Endothelial cell of umbilical vein (primary cell): ENCODE data around the gene DTX2. TPM values are rescaled to one million over a fixed set of nuclear protein-coding genes. Genes with fewer than 3 reads are reported as not detected.

ENCODE experiments used
- BruUV-seq: library from RNA; stranded (reverse); fragments of 400-500 nt; replicated peaks from 2 replicates; lab custom pipeline; 2021; lab: Mats Ljungman, UMichigan
- CTCF ChIA-PET: fragments of 300-600, 350-600 bp; sonication (Branson Sonifier 250); formaldehyde crosslinking; loops from one replicate; lab custom pipeline; 2021; ENCODE audit warnings: antibody characterized with exemption, inconsistent platforms; lab: Charles Lee
- POLR2A ChIA-PET: fragments of 300-600, 350-600 bp; sonication (Branson Sonifier 250); formaldehyde crosslinking; loops from one replicate; lab custom pipeline; 2021; ENCODE audit warnings: antibody characterized with exemption, inconsistent platforms; lab: Charles Lee
- DNase-seq: peaks from one replicate; pipeline ENCODE4 v3.0.0-alpha.2; 2011; ENCODE audit warnings: low read depth, low spot score
- FAIRE-seq: peaks from 2 replicates; lab custom pipeline; 2011; peaks lifted over from hg19 to GRCh38; lab: Jason Lieb, UNC
- H2AFZ ChIP-seq: 2 replicates; pipeline ENCODE4 v1.6.0; 2012; ENCODE audit warnings: low read depth, low read length, control low read depth, inconsistent platforms
- H3K27ac ChIP-seq: 2 replicates; pipeline ENCODE4 v1.5.1; 2011; ENCODE audit warnings: low read depth, mild to moderate bottlenecking, control low read depth, low read length, moderate library complexity; ENCODE audit not compliant: insufficient read depth
- H3K27me3 ChIP-seq, 2 experiments: 2 replicates each; pipeline versions ENCODE4 v1.6.0 to v1.6.1; 2011; ENCODE audit warnings: low read length in 2 of 2, mixed read lengths in 1 of 2; ENCODE audit not compliant: control insufficient read depth in 2 of 2, insufficient read depth in 2 of 2
- H3K36me3 ChIP-seq, 2 experiments: 2 replicates in 1 of 2; 3 replicates in 1 of 2; pipeline ENCODE4 v1.5.1; 2011; ENCODE audit warnings: low read length in 2 of 2, mild to moderate bottlenecking in 1 of 2, moderate library complexity in 1 of 2; ENCODE audit not compliant: control insufficient read depth in 2 of 2, insufficient read depth in 2 of 2; ENCODE audit errors: extremely low read depth in 1 of 2
- H3K4me1 ChIP-seq: 3 replicates; pipeline ENCODE4 v1.5.1; 2011; ENCODE audit warnings: mild to moderate bottlenecking, low read length; ENCODE audit not compliant: control insufficient read depth, insufficient read depth; ENCODE audit errors: extremely low read depth
- H3K4me2 ChIP-seq: 2 replicates; pipeline ENCODE4 v1.6.1; 2011; ENCODE audit warnings: low read length, control low read depth, mixed read lengths; ENCODE audit not compliant: insufficient read depth
- H3K4me3 ChIP-seq, 3 experiments: fragments of 200-600 bp in 1 of 3; sonication (generic), shearing (Covaris generic) in 1 of 3; replicated peaks in 1 of 3; 2 replicates each; pipeline ENCODE4 v1.5.1; 2011 to 2016; ENCODE audit warnings: control low read depth in 3 of 3, low read length in 3 of 3, mild to moderate bottlenecking in 2 of 3, inconsistent platforms in 1 of 3, low read depth in 1 of 3, moderate library complexity in 1 of 3; ENCODE audit not compliant: insufficient read depth in 1 of 3
- H3K79me2 ChIP-seq: 2 replicates; pipeline ENCODE4 v1.6.0; 2012; ENCODE audit warnings: low read length, inconsistent platforms; ENCODE audit not compliant: control insufficient read depth, insufficient read depth
- H3K9ac ChIP-seq: replicated peaks from 2 replicates; pipeline ENCODE3; 2011; ENCODE audit warnings: low read length, control low read depth; ENCODE audit not compliant: insufficient read depth; ENCODE audit errors: extremely low read depth
- H3K9me1 ChIP-seq: replicated peaks from 3 replicates; pipeline ENCODE4 v1.6.0; 2011; ENCODE audit warnings: mild to moderate bottlenecking, low read length; ENCODE audit not compliant: control insufficient read depth, insufficient read depth; ENCODE audit errors: extremely low read depth
- H3K9me3 ChIP-seq: replicated peaks from 2 replicates; pipeline ENCODE4 v1.5.1; 2012; ENCODE audit warnings: low read length, inconsistent platforms; ENCODE audit not compliant: control insufficient read depth, insufficient read depth
- H4K20me1 ChIP-seq: replicated peaks from 2 replicates; pipeline ENCODE3; 2011; ENCODE audit warnings: mild to moderate bottlenecking, low read length; ENCODE audit not compliant: control insufficient read depth, insufficient read depth; ENCODE audit errors: extremely low read depth
- CTCF ChIP-seq, 2 donors: IDR thresholded peaks; 1 replicate in 1 of 2; 2 replicates in 1 of 2; pipeline ENCODE4 v1.5.1; 2011; ENCODE audit warnings: low read length in 2 of 2, mild to moderate bottlenecking in 2 of 2, moderate library complexity in 2 of 2, control low read depth in 1 of 2, inconsistent platforms in 1 of 2, low read depth in 1 of 2; ENCODE audit not compliant: insufficient read depth in 1 of 2; ENCODE audit errors: extremely low read depth in 1 of 2
- EZH2 ChIP-seq: IDR thresholded peaks from 2 replicates; pipeline ENCODE4 v1.6.1; 2012; ENCODE audit warnings: borderline replicate concordance, low read depth, mild to moderate bottlenecking, moderate library complexity, low read length, inconsistent platforms; ENCODE audit not compliant: severe bottlenecking
- FOS ChIP-seq: IDR thresholded peaks from 2 replicates; pipeline ENCODE4 v1.6.1; 2011; ENCODE audit warnings: mild to moderate bottlenecking, low read length, moderate library complexity, borderline replicate concordance; ENCODE audit not compliant: insufficient read depth
- GATA2 ChIP-seq: IDR thresholded peaks from 2 replicates; pipeline ENCODE4 v1.7.0; 2011; ENCODE audit warnings: low read depth, mild to moderate bottlenecking, moderate library complexity, mixed read lengths, low read length; ENCODE audit not compliant: insufficient read length, insufficient read depth
- JUN ChIP-seq: IDR thresholded peaks from 2 replicates; pipeline ENCODE4 v1.6.1; 2011; ENCODE audit warnings: borderline replicate concordance, low read depth; ENCODE audit not compliant: insufficient read length, insufficient read depth
- MAX ChIP-seq: IDR thresholded peaks from 2 replicates; pipeline ENCODE4 v1.6.1; 2011; ENCODE audit not compliant: insufficient read depth, insufficient read length
- MYC ChIP-seq: IDR thresholded peaks from one replicate; pipeline ENCODE4 v1.6.1; 2011; ENCODE audit warnings: mild to moderate bottlenecking, low read depth, low read length
- POLR2A ChIP-seq: IDR thresholded peaks from 2 replicates; pipeline ENCODE4 v1.6.1; 2012; ENCODE audit warnings: low read depth, mild to moderate bottlenecking, control low read depth, low read length
- POLR2AphosphoS5 ChIP-seq: IDR thresholded peaks from 2 replicates; pipeline ENCODE4 v1.6.1; 2012; ENCODE audit warnings: low read depth, mild to moderate bottlenecking, control low read depth, low read length, moderate library complexity; ENCODE audit not compliant: insufficient read depth
- dilution Hi-C: fragments of 300-500 bp; cut with MboI; formaldehyde crosslinking; loops from one replicate; pipeline ENCODE4 v1.15.0; 2019; ENCODE audit warnings: low sequenced_read_pairs; ENCODE audit not compliant: extremely low pct_ligation_motif_present
- intact Hi-C: fragments of 100-400 bp; cut with micrococcal nuclease; formaldehyde crosslinking; loops from one replicate; pipeline ENCODE4 v1.10.0; 2022
- polyA plus RNA-seq, 4 experiments: library from polyadenylated mRNA; depleted of rRNA in 3 of 4; stranded (reverse) in 3 of 4; unstranded in 1 of 4; fragments of >200 nt; gene quantifications; 2 replicates each; pipeline versions ENCODE4 v1.2.1 to v1.2.3, GENCODE V29; 2011 to 2012; ENCODE audit warnings: missing spikeins in 1 of 4
- total RNA-seq: library from RNA; stranded (reverse); gene quantifications from 2 replicates; pipeline ENCODE4 v1.2.3, GENCODE V29; 2021

The DTX2 gene
- total and polyA plus RNA-seq, 2 donors (not counting 3 experiments of a cell fraction or from before 2014, with no cell fraction given) = 8.5 to 17.1 TPM

DNA sequence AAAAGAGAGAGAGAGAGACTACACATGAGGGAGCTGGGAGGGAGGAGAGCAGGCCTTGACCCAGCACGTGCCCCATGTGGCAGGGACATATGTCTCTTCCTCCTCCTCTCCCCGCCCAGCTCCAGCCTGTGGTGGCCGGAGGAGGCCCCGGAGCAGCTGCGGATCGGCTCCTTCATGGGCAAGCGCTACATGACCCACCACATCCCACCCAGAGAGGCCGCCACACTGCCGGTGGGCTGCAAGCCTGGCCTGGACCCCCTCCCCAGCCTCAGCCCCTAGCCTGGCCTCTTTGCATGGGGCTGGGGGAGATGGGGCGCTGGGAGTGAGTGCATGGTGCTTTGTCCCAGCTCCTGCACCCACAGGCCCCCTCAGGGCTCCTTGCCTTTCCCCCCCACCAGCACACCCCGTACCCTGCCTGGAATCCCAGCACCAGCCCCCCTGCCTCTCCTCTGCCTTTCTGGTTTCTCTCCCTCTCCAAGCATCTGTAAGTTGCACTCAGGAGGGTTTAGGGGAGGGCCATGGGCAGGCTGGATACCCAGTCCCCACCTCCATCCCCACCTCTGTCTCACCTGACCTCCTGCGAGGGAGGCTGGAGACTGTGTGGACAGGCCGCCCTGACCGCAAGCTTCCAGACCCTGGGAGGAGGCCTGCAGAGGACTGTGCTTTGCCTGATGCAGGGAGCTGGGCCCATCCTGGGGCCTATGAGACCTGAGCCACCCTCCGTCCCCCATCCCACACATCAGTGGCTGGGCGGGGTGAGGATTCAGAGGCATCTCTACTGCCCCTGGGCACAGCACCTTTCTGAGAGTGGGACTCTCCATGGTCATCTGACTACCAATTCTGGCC lies 53.6 kb downstream of the DTX2 start:
- intact Hi-C loops = loop anchor here (5.0 kb wide), 1 partner anchor 817 kb away; no protein-coding TSS in a partner anchor

More for the DNA sequence above, 53.6 kb downstream of the DTX2 start:
- Histone ChIP-seq H3K36me3 (no peaks in the 10 kb centered on the region), H3K9ac (no peak overlapping the region), H3K4me1 (peaks cover 2% of the 10 kb centered on the region), H4K20me1 (no peaks in the 10 kb centered on the region), H3K4me2 (no peak overlapping the region), H3K9me1 (no peaks in the 10 kb centered on the region), H3K4me3 (no peak overlapping the region), H3K27me3 (no peaks in the 10 kb centered on the region), H3K79me2 (no peaks in the 10 kb centered on the region), H2AFZ (no peak overlapping the region), H3K9me3 (no peaks in the 10 kb centered on the region), H3K27ac (no peak overlapping the region)
- CTCF ChIA-PET = interaction anchor here (1.1 kb wide), 1 partner anchor 597 kb away, joined by 3 read pairs; no protein-coding TSS in a partner anchor
- DNase-seq = no peak
- FAIRE-seq = no peak
- TF ChIP-seq JUN (no peak), POLR2AphosphoS5 (no peak), EZH2 (no peak), FOS (no peak), MYC (no peak), POLR2A (no peak), CTCF (IDR thresholded peaks at IDR 0.05; ENCODE audit: extremely low read depth in 1 of 2, insufficient read depth in 1 of 2, low read depth in 1 of 2, low read length in 2 of 2) (no peak), GATA2 (no peak), MAX (no peak)
- dilution Hi-C loops = no loop called here
- BruUV-seq = no TSS peak
- POLR2A ChIA-PET = no interaction called here
